SK-N-SH (cell line): ENCODE results near the gene WBP1. TPM values are rescaled to one million over a fixed set of nuclear protein-coding genes. Genes with fewer than 3 reads are reported as not detected.

Experiments used
- CTCF ChIA-PET: fragments of 300-600, 350-600 bp; formaldehyde crosslinking; extraction: SDS; loops from one replicate; lab custom pipeline; 2021; lab: Yijun Ruan, JAX
- POLR2A ChIA-PET: fragments of 350-600 bp; sonication (Branson Sonifier 250); formaldehyde crosslinking; extraction: SDS; loops from one replicate; lab custom pipeline; 2020; ENCODE audit warnings: antibody characterized with exemption, inconsistent platforms; lab: Yijun Ruan, JAX
- DNase-seq: peaks from one replicate; pipeline ENCODE4 v3.0.0; 2012
- H2AFZ ChIP-seq: fragments of 200-600 bp; sonication (generic); 2 replicates; pipeline ENCODE4 v1.8.1; 2016; ENCODE audit warnings: antibody characterized with exemption, mild to moderate bottlenecking, low read depth
- H3F3A ChIP-seq: fragments of 200-600 bp; sonication (generic); replicated peaks from 2 replicates; pipeline ENCODE3; 2016; ENCODE audit warnings: antibody characterized with exemption, mild to moderate bottlenecking; ENCODE audit not compliant: insufficient read depth
- H3K27ac ChIP-seq, 2 experiments: fragments of 200-500 bp in 1 of 2; fragments of 200-600 bp in 1 of 2; sonication (Bioruptor generic) in 1 of 2; sonication (generic), shearing (Covaris generic) in 1 of 2; 2 replicates each; pipeline versions ENCODE4 v1.5.1 to v1.6.1; 2014 to 2016; ENCODE audit warnings: low read depth in 2 of 2, inconsistent platforms in 1 of 2, low read length in 1 of 2, mild to moderate bottlenecking in 1 of 2, mixed read lengths in 1 of 2
- H3K27me3 ChIP-seq: fragments of 200-600 bp; sonication (generic), shearing (Covaris generic); 2 replicates; pipeline ENCODE4 v1.6.1; 2016; ENCODE audit warnings: mixed run types; ENCODE audit not compliant: insufficient read depth
- H3K36me3 ChIP-seq, 2 experiments: fragments of 200-500 bp in 1 of 2; fragments of 200-600 bp in 1 of 2; sonication (Bioruptor generic) in 1 of 2; sonication (generic) in 1 of 2; replicated peaks in 1 of 2; 2 replicates each; pipeline versions ENCODE3 to v1.5.1; 2014 to 2016; ENCODE audit warnings: low read length in 1 of 2, mild to moderate bottlenecking in 1 of 2; ENCODE audit not compliant: insufficient read depth in 2 of 2, control insufficient read depth in 1 of 2
- H3K4me1 ChIP-seq, 2 experiments: fragments of 200-500 bp in 1 of 2; fragments of 200-600 bp in 1 of 2; sonication (Bioruptor generic) in 1 of 2; sonication (generic), shearing (Covaris generic) in 1 of 2; 2 replicates each; pipeline versions ENCODE4 v1.5.1 to v1.6.1; 2014 to 2016; ENCODE audit warnings: low read depth in 1 of 2, low read length in 1 of 2, mixed run types in 1 of 2; ENCODE audit not compliant: insufficient read depth in 2 of 2, control insufficient read depth in 1 of 2
- H3K4me2 ChIP-seq: fragments of 200-600 bp; sonication (generic), shearing (Covaris generic); 2 replicates; pipeline ENCODE4 v1.6.1; 2017; ENCODE audit warnings: mixed run types
- H3K4me3 ChIP-seq, 2 experiments: fragments of 200-500 bp in 1 of 2; fragments of 200-600 bp in 1 of 2; sonication (Bioruptor generic) in 1 of 2; sonication (generic), shearing (Covaris generic) in 1 of 2; 2 replicates each; pipeline versions ENCODE4 v1.5.1 to v1.8.1; 2014 to 2016; ENCODE audit warnings: low read depth in 2 of 2, inconsistent platforms in 1 of 2, low read length in 1 of 2, mild to moderate bottlenecking in 1 of 2, mixed read lengths in 1 of 2, moderate library complexity in 1 of 2
- H3K79me2 ChIP-seq: fragments of 200-600 bp; sonication (generic); 2 replicates; pipeline ENCODE4 v1.8.1; 2017; ENCODE audit warnings: mild to moderate bottlenecking; ENCODE audit not compliant: insufficient read depth
- H3K9ac ChIP-seq: fragments of 200-600 bp; sonication (generic); 2 replicates; pipeline ENCODE4 v1.6.1; 2017; ENCODE audit warnings: mixed run types
- H3K9me2 ChIP-seq: fragments of 200-600 bp; sonication (generic); 2 replicates; pipeline ENCODE4 v1.6.1; 2017; ENCODE audit warnings: mixed run types
- H3K9me3 ChIP-seq: fragments of 200-600 bp; sonication (generic); 2 replicates; pipeline ENCODE4 v1.6.1; 2017; ENCODE audit warnings: mixed run types, mild to moderate bottlenecking, moderate library complexity
- H4K20me1 ChIP-seq: fragments of 200-600 bp; sonication (generic); 2 replicates; pipeline ENCODE4 v1.6.1; 2017; ENCODE audit warnings: mild to moderate bottlenecking, mixed run types; ENCODE audit not compliant: insufficient read depth
- CTCF ChIP-seq: fragments of 200-600 bp; sonication (generic); IDR thresholded peaks from 2 replicates; pipeline ENCODE4 v1.6.1; 2017; ENCODE audit warnings: antibody characterized with exemption, mild to moderate bottlenecking, moderate library complexity
- EP300 ChIP-seq, 2 experiments: IDR thresholded peaks; 2 replicates each; pipeline versions ENCODE4 v1.4.0 to v1.6.1; 2012; ENCODE audit warnings: borderline replicate concordance in 1 of 2, low read depth in 1 of 2, low read length in 1 of 2
- EZH2phosphoT487 ChIP-seq: fragments of 200-600 bp; sonication (generic); IDR thresholded peaks from 2 replicates; pipeline ENCODE4 v1.6.1; 2017; ENCODE audit warnings: low read depth, mixed run types, mild to moderate bottlenecking, antibody characterized with exemption, moderate library complexity, borderline replicate concordance
- FOSL2 ChIP-seq: IDR thresholded peaks from 2 replicates; pipeline ENCODE4 v1.4.0; 2012; ENCODE audit warnings: low read depth, mild to moderate bottlenecking, moderate library complexity, borderline replicate concordance
- FOXJ3 ChIP-seq: sonication (generic); formaldehyde crosslinking; IDR thresholded peaks from 2 replicates; pipeline ENCODE4 v1.5.1; 2020; ENCODE audit warnings: mild to moderate bottlenecking, missing genetic modification reagents
- MAX ChIP-seq: IDR thresholded peaks from 2 replicates; pipeline ENCODE4 v1.4.0; 2012; ENCODE audit warnings: low read depth
- NRF1 ChIP-seq: IDR thresholded peaks from 2 replicates; pipeline ENCODE4 v1.6.1; 2012; ENCODE audit warnings: low read depth, mild to moderate bottlenecking, low read length
- PBX3 ChIP-seq: IDR thresholded peaks from 2 replicates; pipeline ENCODE4; 2012
- RCOR1 ChIP-seq: fragments of 150-350 bp; IDR thresholded peaks from 2 replicates; pipeline ENCODE4 v1.6.1; 2017; ENCODE audit warnings: antibody characterized with exemption, low read length
- REST ChIP-seq: IDR thresholded peaks from 2 replicates; pipeline ENCODE4 v1.6.1; 2012; ENCODE audit warnings: mild to moderate bottlenecking, low read depth, low read length, moderate library complexity
- RXRA ChIP-seq: IDR thresholded peaks from 2 replicates; pipeline ENCODE4 v1.4.0; 2012; ENCODE audit warnings: low read depth, mild to moderate bottlenecking, borderline replicate concordance
- SMC3 ChIP-seq: IDR thresholded peaks from 2 replicates; pipeline ENCODE4 v1.6.1; 2012; ENCODE audit warnings: low read depth, low read length, improper control_type of control experiment
- TAF1 ChIP-seq: IDR thresholded peaks from 2 replicates; pipeline ENCODE4 v1.6.1; 2012; ENCODE audit warnings: low read depth, mild to moderate bottlenecking, low read length, moderate library complexity, borderline replicate concordance
- USF2 ChIP-seq: fragments of 150-350 bp; IDR thresholded peaks from 2 replicates; pipeline ENCODE4 v1.6.1; 2017; ENCODE audit warnings: antibody characterized with exemption, low read length, low read depth, borderline replicate concordance
- WGBS: methylation state at CpG from one replicate; pipeline ENCODE4 v1.1.6; 2017; ENCODE audit warnings: low lambda C conversion rate; 5-methylcytosine and 5-hydroxymethylcytosine counted together
- polyA plus RNA-seq, 3 experiments: library from polyadenylated mRNA; depleted of rRNA; stranded (reverse); fragments of >200 nt; gene quantifications; 2 replicates each; pipeline ENCODE4 v1.2.3, GENCODE V29; 2012

The WBP1 gene
- polyA plus RNA-seq, 1 of the 3 experiments (the other 2 are of a cell fraction), result 184 TPM

GRCh38 chr2:74448771-74449170, 9.5 kb upstream of the WBP1 start:
- no peak overlapping the region for H3K9ac ChIP-seq
- H4K20me1 ChIP-seq, result no peaks in the 10 kb centered on the region
- no peak for TF ChIP-seq EZH2phosphoT487
- no peak for TF ChIP-seq FOSL2
- no peak for TF ChIP-seq PBX3
- no peak for TF ChIP-seq RXRA
- TF ChIP-seq EP300 (IDR thresholded peaks at IDR 0.05; ENCODE audit: borderline replicate concordance in 1 of 2, low read depth in 1 of 2, low read length in 1 of 2), result no peak
- TF ChIP-seq REST, result no peak
- TF ChIP-seq NRF1, result no peak
- TF ChIP-seq TAF1, result no peak
- TF ChIP-seq MAX, result no peak
- H3K36me3 ChIP-seq, result no peaks in the 10 kb centered on the region
- no peak for DNase-seq
- no peaks in the 10 kb centered on the region for H3K9me3 ChIP-seq
- peaks cover 12% of the 10 kb centered on the region for H3F3A ChIP-seq
- no peaks in the 10 kb centered on the region for H3K9me2 ChIP-seq
- WGBS, result 60% methylated on average over 2 of the region's 2 CpGs
- no peak overlapping the region for H3K4me3 ChIP-seq
- no peak overlapping the region for H3K4me2 ChIP-seq
- peaks cover 0 to 2% of the 10 kb centered on the region in 2 experiments; a peak in 1 of 4 replicates for H3K4me1 ChIP-seq
- H2AFZ ChIP-seq, result no peak overlapping the region
- POLR2A ChIA-PET, result no interaction called here
- H3K79me2 ChIP-seq, result no peaks in the 10 kb centered on the region
- no peak overlapping the region for H3K27ac ChIP-seq
- CTCF ChIA-PET, result interaction anchor here (1.3 kb wide), 1 partner anchor 114 kb away, joined by 3 read pairs; no protein-coding TSS in a partner anchor
- no peaks in the 10 kb centered on the region for H3K27me3 ChIP-seq

- ChIA-PET CTCF (interaction anchor here (0.7 kb wide), 1 partner anchor 99 kb away, joined by 3 read pairs; no protein-coding TSS in a partner anchor), POLR2A (no interaction called here)
- Histone ChIP-seq H3K9me3 (no peaks in the 10 kb centered on the region), H3K9ac (no peak overlapping the region), H3K27ac (no peak overlapping the region), H3K4me1 (peaks cover 3 to 4% of the 10 kb centered on the region in 2 experiments; a peak in 2 of 4 replicates), H3K27me3 (no peaks in the 10 kb centered on the region), H2AFZ (no peak overlapping the region), H4K20me1 (no peaks in the 10 kb centered on the region), H3F3A (peaks cover 7% of the 10 kb centered on the region), H3K9me2 (no peaks in the 10 kb centered on the region), H3K4me2 (no peak overlapping the region), H3K36me3 (no peaks in the 10 kb centered on the region), H3K4me3 (no peak overlapping the region), H3K79me2 (peaks cover 7% of the 10 kb centered on the region)
- TF ChIP-seq RCOR1, result no peak
- TF ChIP-seq SMC3, result no peak
- TF ChIP-seq USF2, result no peak
- TF ChIP-seq FOXJ3 (CRISPR knock-in tag), result no peak
- TF ChIP-seq MAX, result no peak
- no peak for TF ChIP-seq CTCF
- DNase-seq, result no peak
- 72% methylated on average over 3 of the region's 3 CpGs for WGBS
Measured at GRCh38 chr2:74450570-74451190, 7.6 kb upstream of the WBP1 start.
